ENCODE measurements around the gene DDX1.

DDX1 gene

GRCh38 chr2:15649561-15650255 is 58.0 kb downstream of the DDX1 start:
- no peak for DNase-seq

GRCh38 chr2:15650616-15651366 is 59.1 kb downstream of the DDX1 start:
- no peak for DNase-seq

GRCh38 chr2:15651367-15651727 is 59.7 kb downstream of the DDX1 start:
- no peak for DNase-seq

- no peak for DNase-seq
Observed at GRCh38 chr2:15652252-15652651, 60.6 kb downstream of the DDX1 start.

GRCh38 chr2:15652801-15653200 is 61.1 kb downstream of the DDX1 start:
- DNase-seq: no peak

- DNase-seq: no peak
Observed at GRCh38 chr2:15653806-15654726, 62.4 kb downstream of the DDX1 start.

GRCh38 chr2:15654727-15655073 is 63.0 kb downstream of the DDX1 start:
- no peak for DNase-seq

- DNase-seq: no peak
Observed at GRCh38 chr2:15655123-15655887, 63.6 kb downstream of the DDX1 start.

GRCh38 chr2:15656090-15656489 is 64.4 kb downstream of the DDX1 start:
- no peak for DNase-seq

- DNase-seq: no peak
Observed at GRCh38 chr2:15657759-15658158, 66.1 kb downstream of the DDX1 start.

- DNase-seq: no peak
Observed at GRCh38 chr2:15658911-15659310, 67.2 kb downstream of the DDX1 start.

GRCh38 chr2:15660491-15661294 is 69.0 kb downstream of the DDX1 start:
- DNase-seq: no peak

GRCh38 chr2:15661295-15661569 is 69.6 kb downstream of the DDX1 start:
- DNase-seq: no peak

- no peak for DNase-seq
Observed at GRCh38 chr2:15662026-15662425, 70.4 kb downstream of the DDX1 start.

- no peak for DNase-seq
Observed at GRCh38 chr2:15662579-15662978, 70.9 kb downstream of the DDX1 start.

- no peak for DNase-seq
Observed at GRCh38 chr2:15663802-15664201, 72.1 kb downstream of the DDX1 start.

GRCh38 chr2:15664273-15665066 is 72.8 kb downstream of the DDX1 start:
- no peak for DNase-seq

GRCh38 chr2:15665067-15665942 is 73.6 kb downstream of the DDX1 start:
- no peak for DNase-seq

GRCh38 chr2:15665943-15666460 is 74.3 kb downstream of the DDX1 start:
- no peak for DNase-seq

All from activated naive CD4-positive, alpha-beta T cell (primary cell).